HG02642 (cell line): ENCODE data around the gene WNT5B.

Experiments
- ATAC-seq: cut with Tn5 transposase; IDR thresholded peaks from one replicate; pipeline ENCODE4 v1.9.1; 2021; ENCODE audit warnings: mild to moderate bottlenecking; ENCODE audit not compliant: unreplicated experiment, poor library complexity

Gene WNT5B

DNA sequence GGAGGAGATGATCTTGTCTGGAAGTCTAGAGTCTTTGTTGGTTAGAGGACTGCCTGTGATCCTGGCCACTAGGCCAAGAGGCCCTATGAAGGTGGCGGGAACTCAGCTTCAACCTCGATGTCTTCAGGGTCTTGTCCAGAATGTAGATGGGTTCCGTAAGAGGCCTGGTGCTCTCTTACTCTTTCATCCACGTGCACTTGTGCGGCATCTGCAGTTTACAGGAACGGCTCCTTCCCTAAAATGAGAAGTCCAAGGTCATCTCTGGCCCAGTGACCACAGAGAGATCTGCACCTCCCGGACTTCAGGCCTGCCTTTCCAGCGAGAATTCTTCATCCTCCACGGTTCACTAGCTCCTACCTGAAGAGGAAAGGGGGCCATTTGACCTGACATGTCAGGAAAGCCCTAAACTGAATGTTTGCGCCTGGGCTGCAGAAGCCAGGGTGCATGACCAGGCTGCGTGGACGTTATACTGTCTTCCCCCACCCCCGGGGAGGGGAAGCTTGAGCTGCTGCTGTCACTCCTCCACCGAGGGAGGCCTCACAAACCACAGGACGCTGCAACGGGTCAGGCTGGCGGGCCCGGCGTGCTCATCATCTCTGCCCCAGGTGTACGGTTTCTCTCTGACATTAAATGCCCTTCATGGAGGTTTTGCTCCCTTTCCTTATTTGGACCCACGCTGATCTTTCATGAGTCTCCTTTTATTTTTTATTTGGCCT lies 17.7 kb downstream of the WNT5B start:
- ATAC-seq: no peak

GRCh38 chr12:1647285-1647669 lies 18.2 kb downstream of the WNT5B start:
- ATAC-seq: no peak

GRCh38 chr12:1650260-1650977 lies 21.4 kb downstream of the WNT5B start:
- no peak for ATAC-seq

GRCh38 chr12:1650978-1651361 lies 21.9 kb downstream of the WNT5B start:
- ATAC-seq: no peak

DNA sequence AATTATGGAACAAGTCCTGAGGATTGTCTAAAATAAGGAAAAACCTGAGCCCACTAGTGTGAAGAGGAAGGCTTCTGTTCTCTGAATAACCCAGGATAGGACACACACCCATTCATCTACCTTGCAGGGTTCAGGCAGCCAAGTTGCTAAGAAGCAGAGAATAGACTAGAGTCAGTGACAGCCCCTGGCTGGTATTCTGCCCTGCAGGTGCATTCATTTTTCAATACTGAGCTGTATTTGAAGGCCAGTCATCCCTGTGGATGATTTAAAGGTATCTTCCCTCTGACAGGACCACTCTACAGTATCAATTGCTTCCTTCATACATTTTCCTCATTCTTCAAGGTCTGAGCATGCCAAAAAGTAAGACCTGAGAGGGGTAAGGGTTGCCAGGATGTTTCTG lies 22.9 kb downstream of the WNT5B start:
- ATAC-seq: no peak

GRCh38 chr12:1655225-1655788 lies 26.3 kb downstream of the WNT5B start:
- no peak for ATAC-seq

DNA sequence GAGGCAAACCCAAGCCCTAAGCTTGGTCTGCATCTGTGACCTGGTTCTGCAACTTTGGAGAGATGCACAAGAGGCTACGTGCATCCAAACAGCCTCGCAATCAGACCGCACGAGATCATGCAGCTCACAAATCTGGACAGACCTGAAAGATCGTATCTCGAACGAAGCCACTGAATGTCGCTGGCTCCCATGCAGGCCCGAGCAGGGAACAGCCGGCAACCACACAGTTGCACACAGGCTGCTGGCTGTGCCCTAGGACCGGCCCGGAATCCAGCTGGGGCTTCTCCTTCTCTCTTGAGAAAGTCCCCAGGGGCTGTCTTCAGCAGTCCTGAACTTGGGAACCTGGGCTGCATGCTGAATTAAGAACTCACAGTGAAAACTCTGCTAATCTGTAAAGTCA lies 27.9 kb downstream of the WNT5B start:
- no peak for ATAC-seq

DNA sequence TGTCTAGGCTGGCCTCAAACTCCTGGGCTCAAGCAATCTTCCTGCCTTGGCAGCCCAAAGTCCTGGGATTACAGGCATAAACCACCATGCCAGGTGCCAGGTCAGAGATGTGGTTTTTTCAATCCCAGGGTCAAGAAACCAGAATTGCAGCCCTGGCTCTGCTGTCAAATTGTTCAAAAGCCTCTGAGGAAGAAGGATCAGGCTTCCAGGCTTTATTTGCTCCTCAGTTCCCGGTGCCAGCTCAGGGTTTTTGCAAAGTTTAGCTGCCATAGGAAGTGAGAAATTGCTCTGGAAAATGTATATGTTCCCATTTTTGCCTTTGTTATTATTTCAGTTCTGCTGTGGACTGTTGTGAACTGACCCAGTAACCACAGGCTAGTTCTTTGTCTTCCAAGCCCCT lies 28.7 kb downstream of the WNT5B start:
- no peak for ATAC-seq

GRCh38 chr12:1660304-1661187 lies 31.5 kb downstream of the WNT5B start:
- ATAC-seq: no peak

GRCh38 chr12:1661553-1662335 lies 32.7 kb downstream of the WNT5B start:
- peak; percentile 84 for ATAC-seq

GRCh38 chr12:1662761-1663439 lies 33.9 kb downstream of the WNT5B start:
- no peak for ATAC-seq

DNA sequence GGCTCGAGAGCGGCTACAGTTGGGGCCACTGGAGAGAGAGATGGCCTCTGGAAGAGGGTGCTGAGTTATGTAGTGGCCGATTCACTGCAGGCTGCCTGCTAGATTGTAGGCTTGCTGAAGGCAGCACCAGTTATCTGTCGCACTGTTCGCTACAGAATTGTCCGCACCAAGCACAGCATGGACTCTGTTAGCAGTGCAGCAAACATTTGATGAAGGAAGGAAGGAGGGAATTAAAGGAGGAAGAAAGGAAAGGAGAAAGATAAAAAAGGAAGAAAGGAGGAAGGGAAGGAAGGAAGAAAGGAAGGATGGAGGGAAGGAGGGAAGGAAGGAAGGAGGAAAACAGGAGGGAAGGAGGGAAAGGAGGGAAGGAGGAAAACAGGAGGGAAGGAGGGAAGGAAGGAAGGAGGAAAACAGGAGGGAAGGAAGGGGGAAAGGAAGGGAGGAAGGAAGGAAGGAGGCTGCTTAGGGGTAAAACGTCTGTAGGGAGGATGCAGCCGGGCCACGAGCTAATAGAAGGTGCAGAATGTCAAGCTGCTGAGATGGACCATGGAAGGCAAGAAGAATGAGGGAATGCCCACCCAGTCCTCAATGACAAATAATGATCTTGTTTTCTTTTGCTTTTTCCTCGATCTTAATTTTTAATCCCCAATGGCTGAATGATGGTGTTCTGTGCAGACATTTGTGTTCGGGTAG lies 34.6 kb downstream of the WNT5B start:
- ATAC-seq: no peak

DNA sequence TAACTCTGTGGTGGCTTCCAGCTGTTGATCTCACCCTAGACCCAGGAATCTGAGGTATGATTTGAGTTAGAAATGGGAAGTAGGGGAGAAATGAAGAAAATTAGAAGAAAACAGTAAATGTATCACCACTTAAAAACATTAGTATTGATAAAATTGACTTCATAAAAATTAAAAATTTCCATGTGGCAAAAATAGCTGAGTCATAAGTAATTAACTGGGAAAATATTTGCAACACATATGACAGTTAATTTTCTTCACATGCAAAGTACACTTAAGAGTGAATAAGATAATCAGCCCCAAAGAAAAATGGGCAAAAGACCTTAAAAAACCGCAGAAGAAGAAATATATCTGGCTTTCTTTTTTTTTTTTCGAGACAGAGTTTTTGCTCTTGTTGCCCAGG lies 36.3 kb downstream of the WNT5B start:
- ATAC-seq: no peak

DNA sequence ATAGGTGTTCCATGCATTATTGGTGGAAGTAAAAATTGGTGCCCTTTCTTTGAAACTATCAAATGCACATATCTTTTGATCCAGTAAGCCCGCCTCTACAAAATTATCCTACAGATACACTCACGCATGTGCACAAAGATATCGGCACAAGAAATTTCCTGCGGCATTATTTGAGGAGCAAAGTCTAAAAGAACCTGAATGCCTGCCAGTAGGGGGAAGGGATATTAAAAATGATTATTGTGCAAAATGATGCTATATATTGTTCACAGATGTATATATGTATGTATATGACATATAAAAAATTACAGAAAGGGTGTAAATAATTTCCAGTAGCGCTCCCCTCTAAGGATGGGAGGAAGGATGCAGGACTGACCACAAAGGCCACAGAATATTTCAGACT lies 37.2 kb downstream of the WNT5B start:
- ATAC-seq: no peak

- ATAC-seq: no peak
These were observed 37.7 kb downstream of the WNT5B start for GRCh38 chr12:1666685-1667162.

DNA sequence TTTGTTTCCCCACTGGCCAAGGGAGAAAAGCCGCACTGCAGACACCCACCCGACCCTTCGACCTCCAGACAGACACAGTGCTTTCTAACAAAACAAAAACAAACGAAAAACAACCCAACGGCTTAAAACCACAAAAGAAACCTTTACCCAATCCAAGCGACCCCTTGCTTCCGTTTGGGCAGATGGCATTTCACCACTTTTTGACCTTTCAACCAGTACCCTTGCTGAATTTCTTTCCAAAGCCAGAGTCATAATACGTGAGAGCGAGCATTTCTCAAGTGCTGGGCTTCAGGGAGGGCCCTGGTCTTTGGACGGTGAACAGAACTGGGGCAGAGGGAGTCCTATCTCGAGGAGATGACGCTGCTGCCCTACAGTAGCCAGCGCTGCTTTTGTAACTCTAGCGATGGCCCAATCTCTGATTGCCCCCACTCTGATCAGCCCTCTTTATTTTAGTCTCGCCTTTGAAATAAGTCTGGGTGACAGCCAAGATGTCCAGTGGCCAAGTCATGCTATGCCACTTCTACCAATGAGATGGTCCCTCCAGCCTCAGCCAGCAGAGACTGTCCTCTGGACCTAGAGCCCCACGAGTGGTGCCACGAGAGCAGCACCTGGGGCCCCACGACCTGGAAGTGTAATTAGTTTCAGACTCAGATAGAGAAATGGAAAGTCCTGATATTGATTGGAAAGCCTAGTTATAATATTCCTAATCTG lies 40.0 kb downstream of the WNT5B start:
- no peak for ATAC-seq

GRCh38 chr12:1670358-1671268 lies 41.6 kb downstream of the WNT5B start:
- no peak for ATAC-seq
